Breast epithelium (tissue), 3 donors: Measurements from ENCODE around the gene BEAN1.
"Not testable (repeated sequence)": the region's sequence is repeated elsewhere in the genome, so short reads cannot be mapped to it uniquely, and the experiment has no call there.

Experiments used
- POLR2A ChIP-seq: fragments of 450-650 bp; IDR thresholded peaks from one replicate; pipeline ENCODE4 v1.6.1; 2016; ENCODE audit warnings: antibody characterized with exemption, mild to moderate bottlenecking, moderate library complexity
- POLR2AphosphoS5 ChIP-seq, 3 donors: sonication (generic); formaldehyde crosslinking; IDR thresholded peaks; one replicate each; pipeline ENCODE4 v1.6.1; 2017; ENCODE audit warnings: antibody characterized with exemption in 3 of 3
- TF ChIP-seq, protein P1 (sequence below), 3 donors: fragments of 450-650 bp; IDR thresholded peaks; one replicate each; pipeline ENCODE4 v1.5.1; 2016 to 2017; ENCODE audit warnings: antibody characterized with exemption in 3 of 3, mild to moderate bottlenecking in 3 of 3, moderate library complexity in 3 of 3

GRCh38 chr16:66501563-66501962 is 74.5 kb downstream of the BEAN1 start:
- TF ChIP-seq, protein P1, sequence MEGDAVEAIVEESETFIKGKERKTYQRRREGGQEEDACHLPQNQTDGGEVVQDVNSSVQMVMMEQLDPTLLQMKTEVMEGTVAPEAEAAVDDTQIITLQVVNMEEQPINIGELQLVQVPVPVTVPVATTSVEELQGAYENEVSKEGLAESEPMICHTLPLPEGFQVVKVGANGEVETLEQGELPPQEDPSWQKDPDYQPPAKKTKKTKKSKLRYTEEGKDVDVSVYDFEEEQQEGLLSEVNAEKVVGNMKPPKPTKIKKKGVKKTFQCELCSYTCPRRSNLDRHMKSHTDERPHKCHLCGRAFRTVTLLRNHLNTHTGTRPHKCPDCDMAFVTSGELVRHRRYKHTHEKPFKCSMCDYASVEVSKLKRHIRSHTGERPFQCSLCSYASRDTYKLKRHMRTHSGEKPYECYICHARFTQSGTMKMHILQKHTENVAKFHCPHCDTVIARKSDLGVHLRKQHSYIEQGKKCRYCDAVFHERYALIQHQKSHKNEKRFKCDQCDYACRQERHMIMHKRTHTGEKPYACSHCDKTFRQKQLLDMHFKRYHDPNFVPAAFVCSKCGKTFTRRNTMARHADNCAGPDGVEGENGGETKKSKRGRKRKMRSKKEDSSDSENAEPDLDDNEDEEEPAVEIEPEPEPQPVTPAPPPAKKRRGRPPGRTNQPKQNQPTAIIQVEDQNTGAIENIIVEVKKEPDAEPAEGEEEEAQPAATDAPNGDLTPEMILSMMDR (IDR thresholded peaks at IDR 0.05) = not testable (repeated sequence)
- TF ChIP-seq POLR2A; POLR2AphosphoS5 (IDR thresholded peaks at IDR 0.05): not testable (repeated sequence)
